HG03354 (cell line): ENCODE results near the gene RERE.
"Not testable (repeated sequence)": the region's sequence is repeated elsewhere in the genome, so short reads cannot be mapped to it uniquely, and the experiment has no call there.

ENCODE experiments used
- ATAC-seq: cut with Tn5 transposase; IDR thresholded peaks from one replicate; pipeline ENCODE4 v1.9.1; 2021; ENCODE audit warnings: mild to moderate bottlenecking; ENCODE audit not compliant: unreplicated experiment, poor library complexity, severe bottlenecking

Gene RERE

GRCh38 chr1:8394456-8395321, 422.8 kb downstream of the RERE start:
- ATAC-seq = no peak

DNA sequence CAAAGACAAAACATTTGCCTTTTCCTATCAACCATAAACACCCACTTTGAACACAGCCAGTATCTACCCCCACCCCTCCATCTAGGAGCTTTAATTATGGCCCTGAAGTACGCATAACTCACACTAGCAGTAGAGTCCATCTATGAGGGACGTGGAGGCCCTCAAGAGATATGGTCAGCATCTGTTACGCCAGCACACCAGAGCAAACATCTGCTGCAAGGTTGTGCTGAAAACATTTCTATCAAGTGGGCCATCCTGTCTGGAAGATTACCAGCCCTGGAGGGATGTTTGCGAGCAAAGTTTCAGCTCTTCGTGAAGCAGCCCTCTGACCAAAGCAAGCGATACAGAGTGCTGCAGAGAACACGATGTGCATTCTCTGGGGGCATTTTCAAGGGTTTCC, 424.9 kb downstream of the RERE start:
- no peak for ATAC-seq

- ATAC-seq = no peak
Measured at GRCh38 chr1:8390707-8391106, 426.7 kb downstream of the RERE start.

GRCh38 chr1:8389958-8390535, 427.4 kb downstream of the RERE start:
- ATAC-seq = no peak

- ATAC-seq = no peak
Measured at GRCh38 chr1:8388732-8389562, 428.5 kb downstream of the RERE start.

DNA sequence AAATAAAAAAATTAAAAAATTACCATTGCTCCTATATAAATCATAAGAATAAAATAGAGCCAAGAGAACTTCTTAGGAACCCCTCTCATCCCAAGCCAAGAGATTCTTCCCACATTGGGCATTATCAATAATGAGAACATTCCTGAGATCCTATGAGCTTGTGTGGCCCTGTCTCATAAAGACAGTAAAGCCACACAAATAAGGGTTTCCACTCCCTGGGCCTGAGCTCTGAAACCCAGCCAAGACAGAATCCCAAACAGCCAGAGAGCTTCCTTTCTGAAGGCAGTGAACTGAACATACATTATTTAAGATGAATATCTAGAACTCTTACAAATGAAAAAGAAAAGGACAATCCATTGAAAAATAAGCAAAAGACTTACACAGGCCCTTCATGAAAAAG, 431.2 kb downstream of the RERE start:
- ATAC-seq = no peak

DNA sequence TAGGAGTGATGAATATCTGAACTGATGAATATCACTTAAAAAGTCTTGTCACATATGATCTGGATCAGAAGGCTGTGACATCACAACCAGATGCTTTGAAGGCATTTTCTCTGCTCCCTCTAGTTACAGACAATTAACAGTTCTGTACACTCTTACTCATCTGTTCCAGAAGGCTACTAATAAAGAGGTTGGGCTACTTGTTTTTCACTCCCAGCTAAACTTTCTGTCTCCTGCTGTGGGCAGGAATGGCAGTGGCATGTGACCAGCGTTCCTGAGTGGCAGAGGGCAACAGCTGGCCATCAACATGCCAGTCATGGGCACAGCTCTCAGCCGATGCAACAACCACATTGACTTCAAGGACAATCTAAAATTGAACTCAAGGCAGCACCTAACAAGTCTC, 432.9 kb downstream of the RERE start:
- no peak for ATAC-seq

GRCh38 chr1:8384088-8384487, 433.4 kb downstream of the RERE start:
- no peak for ATAC-seq

GRCh38 chr1:8382608-8383505, 434.6 kb downstream of the RERE start:
- ATAC-seq = no peak

DNA sequence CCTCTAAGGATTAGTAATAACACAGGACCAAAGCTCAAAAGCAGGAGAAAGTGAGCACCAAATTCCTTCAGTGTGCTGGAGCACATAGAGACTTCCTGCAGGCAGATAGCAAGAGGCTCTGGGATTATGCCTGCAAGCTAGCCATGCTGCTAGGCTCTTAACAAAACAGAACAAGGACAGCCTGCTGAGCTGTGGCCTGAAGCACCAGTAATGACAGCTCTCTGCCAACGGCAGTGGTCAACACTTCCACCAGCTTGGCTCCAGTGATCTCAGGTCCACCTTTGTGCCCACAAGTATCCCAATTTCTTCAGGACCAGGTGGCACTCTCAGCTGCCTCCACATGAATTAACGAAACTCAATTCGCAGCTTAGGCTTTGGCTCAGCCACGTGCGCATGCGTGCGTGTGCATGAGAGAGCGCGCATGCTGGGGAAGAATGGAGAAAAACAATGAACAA, 435.4 kb downstream of the RERE start:
- ATAC-seq = no peak

DNA sequence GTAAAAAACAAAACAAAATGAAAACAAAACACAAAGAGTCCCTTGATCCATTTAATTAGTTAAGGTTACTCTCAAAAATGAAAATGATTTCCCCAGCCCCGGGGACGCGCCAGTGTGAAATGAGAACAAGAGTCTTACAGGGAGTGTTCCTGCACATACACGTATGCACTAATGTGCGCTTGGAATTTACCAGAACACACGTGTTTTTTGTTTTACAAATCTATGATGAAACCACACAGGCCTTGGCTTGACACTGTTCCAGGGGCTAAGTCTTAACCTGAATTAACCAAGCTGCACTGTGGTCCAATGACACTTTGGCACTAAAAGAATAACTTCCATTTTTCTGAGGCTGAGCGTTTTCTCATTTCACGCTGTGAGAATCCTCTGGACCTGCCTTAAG, 435.8 kb downstream of the RERE start:
- ATAC-seq = no peak

- not testable (repeated sequence) for ATAC-seq
Measured at GRCh38 chr1:8380310-8380709, 437.1 kb downstream of the RERE start.

- ATAC-seq = no peak
Measured at GRCh38 chr1:8379513-8380186, 437.8 kb downstream of the RERE start.

DNA sequence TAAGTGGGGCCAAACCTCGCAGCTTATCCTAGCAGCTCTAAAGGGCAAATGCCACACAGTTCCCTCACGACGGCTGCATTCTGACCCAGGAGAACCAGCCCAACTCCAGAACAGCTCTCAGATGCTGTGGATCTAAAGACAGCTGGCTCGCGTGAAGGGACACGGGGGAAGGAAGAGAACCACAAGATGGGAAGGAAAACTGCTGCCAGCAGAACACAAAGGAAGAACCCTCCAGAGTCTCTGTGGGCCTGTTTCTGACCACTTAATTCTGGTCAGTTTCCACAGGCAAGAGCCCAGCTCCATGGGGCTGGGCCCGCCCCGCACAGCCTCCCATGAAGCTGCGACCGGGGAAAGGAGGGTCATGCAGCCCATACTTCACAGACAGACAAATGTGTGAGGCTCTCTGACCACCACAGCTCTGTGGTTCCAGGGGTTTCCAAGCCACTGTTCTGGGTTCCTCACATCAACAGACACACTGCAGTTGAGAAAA, 438.4 kb downstream of the RERE start:
- ATAC-seq = no peak

DNA sequence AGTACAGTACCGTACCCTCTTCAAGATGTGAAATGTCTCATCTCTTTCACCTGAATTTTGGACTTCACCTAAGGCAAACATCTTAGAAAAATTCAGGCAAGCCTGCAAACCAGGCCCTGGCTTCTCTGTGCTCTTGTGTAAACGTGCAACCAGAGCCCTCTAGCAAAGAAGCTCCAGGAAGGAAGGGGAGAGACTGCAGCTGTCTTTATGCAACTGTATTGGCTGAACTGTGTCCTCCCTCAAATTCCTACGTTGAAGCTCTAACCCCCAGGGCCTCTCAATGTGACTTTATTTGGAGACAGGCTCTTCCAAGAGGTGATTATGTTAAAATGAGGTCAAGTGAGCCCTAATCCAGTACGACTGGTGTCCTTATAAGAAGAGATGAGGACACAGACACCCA, 439.3 kb downstream of the RERE start:
- ATAC-seq = no peak

GRCh38 chr1:8377271-8377981, 440.0 kb downstream of the RERE start:
- ATAC-seq = no peak

DNA sequence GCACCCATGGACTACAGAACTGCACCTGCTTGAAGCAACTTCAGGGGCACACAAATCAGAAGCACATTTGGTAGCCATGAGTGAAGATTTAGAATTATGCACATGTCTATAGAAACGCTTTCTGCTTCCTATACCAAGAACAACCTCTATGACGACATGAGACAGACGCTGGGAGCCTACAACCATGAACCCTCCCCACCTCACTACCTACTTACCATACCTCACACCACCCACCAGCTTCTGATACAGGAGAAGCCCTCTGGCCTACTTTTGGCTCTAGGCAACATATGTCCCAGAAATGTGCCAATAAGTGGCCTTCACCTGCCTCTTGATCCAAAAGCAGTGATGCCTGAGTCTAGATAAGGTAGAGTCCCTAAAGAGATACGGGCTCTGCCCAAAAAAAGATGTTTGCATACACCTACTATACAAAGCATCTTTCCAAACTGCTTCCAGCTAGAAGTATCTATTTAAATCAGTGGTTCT, 441.0 kb downstream of the RERE start:
- ATAC-seq = no peak

DNA sequence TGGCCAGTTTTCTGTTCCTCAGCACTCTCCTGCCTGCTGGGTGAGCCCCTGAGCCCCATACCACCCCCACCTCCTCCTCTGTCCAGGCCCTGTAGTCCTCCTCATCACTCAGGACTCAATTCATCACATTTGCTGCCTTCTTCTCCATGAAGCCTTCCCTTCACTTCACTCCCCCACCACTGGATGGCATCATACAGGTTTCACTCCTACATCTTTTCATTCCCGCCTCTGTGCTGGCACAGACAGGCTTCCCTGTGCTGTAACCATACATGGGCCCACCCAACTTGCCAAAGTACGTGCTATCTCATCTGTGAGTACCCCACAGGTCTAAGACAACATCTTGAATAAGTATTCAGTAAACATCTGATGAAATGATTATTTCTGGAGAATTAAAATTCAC, 442.6 kb downstream of the RERE start:
- no peak for ATAC-seq
